HepG2 (cell line): ENCODE results near the gene NFS1. TPM values are rescaled to one million over a fixed set of nuclear protein-coding genes. Genes with fewer than 3 reads are reported as not detected.

Experiments used
- ATAC-seq: fragments of 200-7000 bp; cut with Tn5 transposase; 3 replicates; pipeline ENCODE4 v1.9.1; 2020; ENCODE audit warnings: mild to moderate bottlenecking, moderate library complexity
- BruUV-seq: library from RNA; stranded (reverse); fragments of 400-500 nt; replicated peaks from 2 replicates; lab custom pipeline; 2021; lab: Mats Ljungman, UMichigan
- CTCF ChIA-PET: fragments of 300-600 bp; formaldehyde crosslinking; extraction: SDS; loops from one replicate; lab custom pipeline; 2021; ENCODE audit warnings: low total read pairs, inconsistent platforms, low intra/inter-chr PET ratio; lab: Yijun Ruan, JAX
- POLR2A ChIA-PET: fragments of 350-600 bp; sonication (Branson Sonifier 250); formaldehyde crosslinking; loops from one replicate; lab custom pipeline; 2020; ENCODE audit warnings: antibody characterized with exemption, inconsistent platforms; lab: Yijun Ruan, JAX
- DNase-seq: peaks from one replicate; pipeline ENCODE4 v3.0.0-alpha.2; 2015; ENCODE audit warnings: low spot score
- FAIRE-seq: peaks from 3 replicates; lab custom pipeline; 2011; peaks lifted over from hg19 to GRCh38; lab: Jason Lieb, UNC
- H2AFZ ChIP-seq: one replicate; pipeline ENCODE4 v1.6.1; 2011; ENCODE audit warnings: low read length, inconsistent platforms
- H3K27ac ChIP-seq: fragments of 300-600 bp; 3 replicates; pipeline ENCODE4 v1.8.0; 2011; ENCODE audit warnings: mixed run types, mild to moderate bottlenecking, mixed read lengths, low read length, inconsistent platforms; ENCODE audit not compliant: insufficient read depth; ENCODE audit errors: extremely low read length
- H3K27me3 ChIP-seq, 2 experiments: fragments of 200-600 bp in 1 of 2; 2 replicates in 1 of 2; 3 replicates in 1 of 2; pipeline versions ENCODE4 v1.6.0 to v1.8.0; 2011; ENCODE audit warnings: low read length in 2 of 2, mild to moderate bottlenecking in 2 of 2, moderate library complexity in 2 of 2, inconsistent platforms in 1 of 2; ENCODE audit not compliant: insufficient read depth in 2 of 2, control insufficient read depth in 1 of 2
- H3K36me3 ChIP-seq, 2 experiments: fragments of 200-600 bp in 1 of 2; replicated peaks in 1 of 2; 2 replicates in 1 of 2; 3 replicates in 1 of 2; pipeline versions ENCODE4 v1.5.1 to v1.8.0; 2011; ENCODE audit warnings: low read length in 2 of 2, inconsistent platforms in 1 of 2; ENCODE audit not compliant: insufficient read depth in 2 of 2, control insufficient read depth in 1 of 2
- H3K4me1 ChIP-seq: 2 replicates; pipeline ENCODE4 v1.5.1; 2012; ENCODE audit warnings: low read length, inconsistent platforms; ENCODE audit not compliant: insufficient read depth
- H3K4me2 ChIP-seq: 2 replicates; pipeline ENCODE4 v1.6.0; 2011; ENCODE audit warnings: low read depth, low read length, inconsistent platforms
- H3K4me3 ChIP-seq, 3 experiments: fragments of 200-600 bp in 1 of 3; sonication (generic), shearing (Covaris generic) in 1 of 3; replicated peaks in 1 of 3; 2 replicates each; pipeline ENCODE4 v1.5.1; 2011 to 2016; ENCODE audit warnings: low read length in 3 of 3, inconsistent platforms in 2 of 3, low read depth in 2 of 3, mild to moderate bottlenecking in 2 of 3, control low read depth in 1 of 3, mixed read lengths in 1 of 3; ENCODE audit not compliant: insufficient read depth in 1 of 3
- H3K79me2 ChIP-seq: one replicate; pipeline ENCODE4 v1.6.1; 2011; ENCODE audit warnings: low read length, inconsistent platforms; ENCODE audit not compliant: insufficient read depth
- H3K9ac ChIP-seq: 2 replicates; pipeline ENCODE4 v1.6.0; 2011; ENCODE audit warnings: mild to moderate bottlenecking, low read depth, low read length, inconsistent platforms; ENCODE audit not compliant: insufficient read depth
- H3K9me3 ChIP-seq: 2 replicates; pipeline ENCODE4 v1.5.1; 2012; ENCODE audit warnings: mild to moderate bottlenecking, low read length
- H4K20me1 ChIP-seq: 2 replicates; pipeline ENCODE4 v1.6.0; 2011; ENCODE audit warnings: inconsistent platforms, mild to moderate bottlenecking, low read length, moderate library complexity; ENCODE audit not compliant: insufficient read depth
- AFF4 ChIP-seq: sonication (generic); formaldehyde crosslinking; IDR thresholded peaks from 2 replicates; pipeline ENCODE4 v1.4.0; 2020; ENCODE audit warnings: missing genetic modification reagents
- ASH2L ChIP-seq: fragments of 300-600, 200-600 bp; sonication (generic); IDR thresholded peaks from 2 replicates; pipeline ENCODE4 v1.7.0; 2017; ENCODE audit warnings: low read depth, mild to moderate bottlenecking, moderate library complexity, mixed read lengths, low read length; ENCODE audit not compliant: insufficient read length
- ATF6 ChIP-seq: sonication (generic); formaldehyde crosslinking; conservative IDR thresholded peaks from 2 replicates; pipeline ENCODE4 v1.4.0; 2020; ENCODE audit warnings: missing genetic modification reagents
- FOSL2 ChIP-seq: sonication (generic); formaldehyde crosslinking; IDR thresholded peaks from 2 replicates; pipeline ENCODE4 v1.4.0; 2020; ENCODE audit warnings: missing genetic modification reagents
- NFATC3 ChIP-seq: sonication (generic); formaldehyde crosslinking; IDR thresholded peaks from 2 replicates; pipeline ENCODE4 v1.5.1; 2020; ENCODE audit warnings: mild to moderate bottlenecking, missing genetic modification reagents
- PBX2 ChIP-seq: IDR thresholded peaks from 2 replicates; pipeline ENCODE4 v1.6.1; 2016; ENCODE audit warnings: control low read depth
- POLR2AphosphoS5 ChIP-seq: IDR thresholded peaks from 2 replicates; pipeline ENCODE4 v1.6.1; 2012; ENCODE audit warnings: low read depth, low read length
- SAP130 ChIP-seq: IDR thresholded peaks from 2 replicates; pipeline ENCODE4 v1.6.1; 2016; ENCODE audit warnings: low read depth
- SNAPC4 ChIP-seq: sonication (generic); formaldehyde crosslinking; IDR thresholded peaks from 2 replicates; pipeline ENCODE4 v1.4.0; 2020; ENCODE audit warnings: mild to moderate bottlenecking, missing genetic modification reagents
- SNRNP70 ChIP-seq: fragments of 200-400 bp; formaldehyde crosslinking; IDR thresholded peaks from 2 replicates; pipeline ENCODE4 v1.6.1; 2017; ENCODE audit warnings: mild to moderate bottlenecking, low read depth, low read length, moderate library complexity
- ZIK1 ChIP-seq: sonication (generic); formaldehyde crosslinking; IDR thresholded peaks from 2 replicates; pipeline ENCODE4 v1.5.0; 2020; ENCODE audit warnings: mild to moderate bottlenecking, low read depth, missing genetic modification reagents, borderline replicate concordance
- ZNF567 ChIP-seq: sonication (generic); formaldehyde crosslinking; IDR thresholded peaks from 2 replicates; pipeline ENCODE4 v1.8.1; 2023; ENCODE audit warnings: mild to moderate bottlenecking, missing genetic modification reagents, borderline replicate concordance
- ZNF724P ChIP-seq: sonication (generic); formaldehyde crosslinking; IDR thresholded peaks from 2 replicates; pipeline ENCODE4 v1.8.0; 2022; ENCODE audit warnings: missing genetic modification reagents, borderline replicate concordance
- WGBS: methylation state at CpG from one replicate; pipeline ENCODE4 v1.1.6; 2017; ENCODE audit warnings: low lambda C conversion rate; 5-methylcytosine and 5-hydroxymethylcytosine counted together
- in situ Hi-C: cut with HindIII; loops from 2 replicates; pipeline ENCODE4 v1.10.0; 2017; ENCODE audit warnings: low pct_unique_long_range_greater_than_20kb; ENCODE audit not compliant: extremely low pct_ligation_motif_present
- intact Hi-C: fragments of 100-400 bp; cut with micrococcal nuclease; formaldehyde crosslinking; loops from one replicate; pipeline ENCODE4 v1.10.0; 2022; ENCODE audit not compliant: unreplicated experiment
- polyA plus RNA-seq, 8 experiments: library from polyadenylated mRNA; depleted of rRNA in 3 of 8; stranded (reverse) in 7 of 8; unstranded in 1 of 8; fragments of >200 nt; fragmentation: Illumina TruSeq in 4 of 8; extraction: Trizol in 4 of 8; gene quantifications; 2 replicates each; pipeline versions ENCODE4 v1.2.1 to v1.2.3, GENCODE V29; 2011 to 2016; ENCODE audit warnings: low read depth in 4 of 8, missing spikeins in 1 of 8, mixed read lengths in 1 of 8; ENCODE audit not compliant: insufficient read depth in 1 of 8
- total RNA-seq, 5 experiments: library from RNA; depleted of rRNA; stranded (reverse); fragments of >200 nt; fragmentation: Illumina TruSeq; extraction: Trizol; gene quantifications; 2 replicates each; pipeline ENCODE4 v1.2.3, GENCODE V29; 2016; ENCODE audit warnings: low read depth in 1 of 5

NFS1 gene
- total and polyA plus RNA-seq, 2 of the 13 experiments (the other 11 are each of a cell fraction or from before 2014, with no cell fraction given) = 65.9 to 88.1 TPM

- Histone ChIP-seq H3K4me1 (peaks cover 27% of the 10 kb centered on the region), H4K20me1 (peaks cover 54% of the 10 kb centered on the region), H3K4me3 (no peak overlapping the region), H3K27me3 (no peaks in the 10 kb centered on the region), H3K79me2 (peaks cover 99% of the 10 kb centered on the region), H3K9ac (no peak overlapping the region), H3K4me2 (no peak overlapping the region), H3K27ac (no peak overlapping the region), H3K9me3 (no peaks in the 10 kb centered on the region), H3K36me3 (no peaks in the 10 kb centered on the region; a peak in 1 of 5 replicates), H2AFZ (no peak overlapping the region)
- ChIA-PET POLR2A (no interaction called here), CTCF (no interaction called here)
- no TSS peak for BruUV-seq
- intact Hi-C loops = no loop called here
- ATAC-seq (no peak), FAIRE-seq (no peak), DNase-seq (no peak)
- WGBS = over 99% methylated on average over 3 of the region's 3 CpGs
- in situ Hi-C loops = no loop called here
- no peak for TF ChIP-seq SAP130
- no peak for TF ChIP-seq NFATC3
- TF ChIP-seq SNAPC4 (CRISPR knock-in tag) = no peak
- TF ChIP-seq SNRNP70 = no peak
- no peak for TF ChIP-seq ZNF567 (CRISPR knock-in tag)
- TF ChIP-seq ZNF724P = no peak
- TF ChIP-seq ZIK1 (CRISPR knock-in tag) = no peak
- TF ChIP-seq AFF4 (CRISPR knock-in tag) = no peak
- TF ChIP-seq POLR2AphosphoS5 = 0 out of 2 replicates have a peak, but pooled peaks have one; percentile 20
- no peak for TF ChIP-seq FOSL2
- no peak for TF ChIP-seq ATF6
- no peak for TF ChIP-seq ASH2L
- TF ChIP-seq PBX2 = no peak
Observed at GRCh38 chr20:35640724-35641123, 58.4 kb downstream of the NFS1 start.
